ENCODE results near the gene TRPV3. TPM values are rescaled to one million over a fixed set of nuclear protein-coding genes. Genes with fewer than 3 reads are reported as not detected.

TRPV3 gene
- total RNA-seq: 1 to 10 TPM; 2.0 to 2.6 TPM

DNA sequence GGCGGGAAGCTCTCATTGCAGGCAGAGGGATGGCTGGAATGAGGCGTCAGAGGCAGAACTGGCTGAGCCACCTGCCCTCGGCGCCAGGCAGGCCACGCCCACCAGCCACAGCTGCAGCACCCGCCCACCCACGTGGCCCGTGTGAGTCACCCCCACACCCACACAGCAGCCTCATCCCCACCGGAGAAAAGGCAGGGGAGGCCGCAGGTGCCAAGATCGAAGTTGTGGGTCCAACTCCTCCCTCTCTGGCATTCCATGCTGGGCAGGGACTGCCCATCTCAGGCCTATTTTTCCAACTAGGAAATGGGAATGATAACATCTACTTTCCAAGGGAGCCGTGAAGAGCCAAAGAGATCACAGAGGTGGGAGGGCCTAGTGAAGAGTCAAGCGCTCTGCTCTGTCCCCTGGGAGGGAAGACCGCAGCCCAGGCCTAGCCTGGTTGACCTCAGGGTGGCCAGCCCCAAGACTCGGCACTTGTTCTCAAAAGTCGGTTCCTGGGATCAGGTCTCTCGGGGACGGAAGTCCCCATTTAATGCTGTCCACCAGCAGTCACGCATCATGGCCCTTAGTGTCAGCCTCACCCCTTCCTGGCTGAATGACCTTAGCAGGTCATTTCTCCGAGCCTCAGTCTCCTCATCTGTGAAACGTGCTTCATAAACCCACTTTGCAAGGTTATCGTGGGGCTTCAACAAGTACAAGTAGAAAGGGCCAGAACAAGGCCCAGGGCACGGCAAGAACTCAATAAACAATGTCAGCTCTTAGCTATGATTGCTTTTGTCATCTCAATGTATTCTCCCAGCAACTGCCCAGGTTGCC lies at the start of gene TRPV3:
TRPV3 (minus strand) TSS at position 45 of the 816 bp plus-strand sequence. CDS start 2,962 bp downstream, outside the sequence.
- Mint-ChIP-seq H3K9me3 (no peaks in the 10 kb centered on the region), H3K36me3 (ENCODE audit: insufficient read depth in 2 of 2) (no peaks in the 10 kb centered on the region), H3K4me1 (ENCODE audit: low read depth) (peaks cover 29% of the 10 kb centered on the region), H3K27ac (peak within 1 kb of the TSS; percentile 14), H3K27me3 (ENCODE audit: low read depth) (no peaks in the 10 kb centered on the region), H3K4me3 (peak within 1 kb of the TSS; percentile 20 to 52)
- ATAC-seq (replicated peaks in 1 of 2) (peak; percentile 70 to 73), DNase-seq (peak; percentile 78 to 85)

DNA sequence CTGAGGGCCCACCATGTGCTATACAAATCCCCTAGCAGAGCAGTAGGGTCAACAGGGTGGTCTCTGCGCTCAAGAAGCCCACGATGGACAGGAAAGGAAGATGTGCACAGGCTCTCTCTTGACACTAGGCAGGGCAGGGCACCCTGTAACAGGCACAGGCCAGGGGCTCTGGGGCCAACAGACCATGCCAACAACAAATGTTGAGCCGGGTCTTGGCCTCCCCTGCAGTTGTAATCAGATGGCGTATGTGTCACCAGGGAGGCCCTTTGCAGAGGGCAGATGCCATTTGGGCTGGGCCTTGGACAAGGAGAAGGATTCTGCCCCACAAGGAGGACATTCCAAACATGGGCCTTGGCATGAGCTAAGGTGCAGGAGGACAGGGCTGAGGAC lies 46.3 kb upstream of the TRPV3 start:
- ATAC-seq (replicated peaks in 1 of 2) (no peak), DNase-seq (no peak)
- Mint-ChIP-seq H3K9me3 (no peaks in the 10 kb centered on the region), H3K36me3 (ENCODE audit: insufficient read depth in 2 of 2) (peaks cover 0 to 6% of the 10 kb centered on the region in 2 donors), H3K27me3 (ENCODE audit: low read depth) (no peaks in the 10 kb centered on the region), H3K4me3 (no peak overlapping the region), H3K4me1 (ENCODE audit: low read depth) (no peaks in the 10 kb centered on the region), H3K27ac (no peak overlapping the region)

DNA sequence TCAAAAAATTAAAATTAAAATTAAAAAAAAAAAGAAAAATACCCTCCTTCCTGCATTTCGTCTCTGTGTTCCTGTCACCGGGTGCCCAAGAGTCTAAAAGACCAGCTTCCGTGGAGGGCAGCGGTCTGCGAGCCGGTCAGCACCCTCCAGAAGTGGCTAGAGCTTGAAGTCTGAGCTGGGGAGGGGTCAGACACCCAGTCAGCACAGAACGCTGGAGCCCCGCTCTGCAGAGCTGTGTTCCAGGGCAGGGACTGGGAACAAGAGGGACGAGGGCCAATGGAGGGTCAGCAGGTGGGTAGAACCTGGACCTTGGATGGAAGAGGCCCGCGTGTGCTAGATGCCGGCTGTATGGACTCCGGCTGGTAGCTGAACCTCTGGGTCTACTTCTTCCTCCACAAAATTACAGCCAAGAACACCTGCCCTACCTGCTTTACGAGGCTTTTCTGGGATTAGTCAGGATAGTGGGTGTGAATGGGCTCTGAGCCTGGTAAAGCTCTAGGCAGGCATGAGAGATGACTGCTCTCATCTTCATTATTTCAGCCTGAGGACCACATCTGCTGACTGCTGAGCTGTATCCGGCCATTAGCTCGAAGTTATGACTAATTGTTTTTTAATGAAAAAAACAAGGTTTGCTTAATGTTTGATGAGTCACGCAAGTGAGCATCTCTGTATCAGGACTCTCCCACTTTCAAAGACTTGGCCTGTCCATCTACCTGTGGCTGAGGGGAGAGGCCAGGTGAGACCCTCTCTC lies 45.7 kb upstream of the TRPV3 start:
- Mint-ChIP-seq H3K27ac (no peak overlapping the region), H3K9me3 (no peaks in the 10 kb centered on the region), H3K27me3 (ENCODE audit: low read depth) (no peaks in the 10 kb centered on the region), H3K36me3 (ENCODE audit: insufficient read depth in 2 of 2) (peaks cover 0 to 4% of the 10 kb centered on the region in 2 donors), H3K4me3 (no peak overlapping the region), H3K4me1 (ENCODE audit: low read depth) (no peaks in the 10 kb centered on the region)
- no peak for DNase-seq
- ATAC-seq (replicated peaks in 1 of 2): no peak

DNA sequence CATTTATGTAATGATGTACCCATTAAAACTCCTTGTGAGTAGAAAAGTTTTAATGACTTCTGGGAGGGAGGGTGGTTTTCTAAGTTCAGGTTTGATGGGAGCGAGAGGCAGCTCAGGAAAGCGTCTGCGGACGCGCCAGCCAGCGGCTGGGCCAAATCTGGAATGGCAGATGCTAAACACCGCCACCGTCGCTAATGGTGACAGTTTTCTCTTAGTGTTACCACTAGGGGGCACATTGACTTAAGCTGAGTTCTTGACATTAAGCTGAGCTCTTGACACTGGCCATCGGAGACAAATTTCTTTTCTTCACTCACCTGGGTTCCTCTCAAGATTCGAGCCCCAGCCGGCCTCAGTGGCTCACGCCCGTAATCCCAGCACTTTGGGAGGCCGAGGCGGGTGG lies 44.9 kb upstream of the TRPV3 start:
- Mint-ChIP-seq H3K27me3 (ENCODE audit: low read depth) (no peaks in the 10 kb centered on the region), H3K36me3 (ENCODE audit: insufficient read depth in 2 of 2) (peaks cover 0 to 1% of the 10 kb centered on the region in 2 donors), H3K9me3 (no peaks in the 10 kb centered on the region), H3K27ac (no peak overlapping the region), H3K4me1 (ENCODE audit: low read depth) (no peaks in the 10 kb centered on the region), H3K4me3 (no peak overlapping the region)
- peak in 1 of 2 donors; percentile 31 for DNase-seq
- no peak for ATAC-seq (replicated peaks in 1 of 2)

DNA sequence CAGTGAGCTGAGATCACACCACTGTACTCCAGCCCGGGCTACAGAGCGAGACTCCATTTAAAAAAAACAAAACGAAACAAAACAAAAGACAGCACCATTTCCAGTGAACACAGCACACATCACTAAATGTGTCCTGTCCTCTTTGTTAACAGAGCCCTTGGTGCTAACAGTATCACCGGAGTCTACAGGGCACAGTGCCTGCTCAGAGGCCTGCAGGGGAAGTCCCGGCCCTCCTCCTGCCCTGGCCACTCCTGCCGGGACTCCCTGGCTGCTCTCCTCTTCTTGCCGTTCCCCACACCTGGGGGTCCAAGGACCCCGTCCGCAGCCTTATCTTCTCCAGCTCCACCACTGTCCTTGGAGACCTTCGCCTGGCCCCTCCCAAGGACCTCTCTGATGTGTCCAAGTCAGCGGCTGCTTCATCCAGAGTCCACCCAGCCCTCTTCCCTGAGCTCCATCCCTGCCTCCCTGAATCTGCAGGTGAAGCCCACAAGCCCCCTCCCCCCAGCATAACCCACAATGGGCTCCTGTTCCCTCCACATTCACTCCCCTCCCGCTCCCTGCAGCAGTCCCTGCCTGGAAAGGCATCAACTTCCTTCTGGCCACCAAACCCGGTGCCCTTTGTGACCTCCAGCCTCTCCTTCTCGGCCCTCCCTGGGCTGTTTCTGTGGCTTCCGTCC lies 43.1 kb upstream of the TRPV3 start:
- Mint-ChIP-seq H3K27ac (no peak overlapping the region), H3K36me3 (ENCODE audit: insufficient read depth in 2 of 2) (no peaks in the 10 kb centered on the region), H3K9me3 (no peaks in the 10 kb centered on the region), H3K4me3 (no peak overlapping the region), H3K27me3 (ENCODE audit: low read depth) (no peaks in the 10 kb centered on the region), H3K4me1 (ENCODE audit: low read depth) (no peaks in the 10 kb centered on the region)
- no peak for ATAC-seq (replicated peaks in 1 of 2)
- DNase-seq: no peak

DNA sequence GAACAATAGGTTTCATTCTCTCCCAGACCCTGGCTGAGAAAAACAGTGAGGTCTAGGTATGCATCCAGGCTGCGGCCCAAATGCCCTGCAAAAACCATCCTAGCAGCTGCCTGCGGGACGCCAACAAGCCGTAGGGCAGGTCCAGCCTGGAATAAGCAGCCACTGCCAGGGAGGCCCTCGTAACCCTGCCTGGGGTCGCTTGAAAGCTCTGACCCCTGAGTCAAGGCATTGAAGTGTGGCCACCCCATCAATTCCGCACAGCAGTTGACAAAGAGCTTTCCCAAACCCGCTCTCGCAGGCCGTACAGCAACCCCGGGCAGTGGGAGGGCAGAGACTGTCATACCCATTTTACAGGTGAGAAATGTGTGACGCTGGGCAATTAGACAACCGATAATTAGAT lies 40.5 kb upstream of the TRPV3 start:
- Mint-ChIP-seq H3K9me3 (no peaks in the 10 kb centered on the region), H3K27me3 (ENCODE audit: low read depth) (no peaks in the 10 kb centered on the region), H3K4me3 (no peak overlapping the region), H3K36me3 (ENCODE audit: insufficient read depth in 2 of 2) (no peaks in the 10 kb centered on the region), H3K4me1 (ENCODE audit: low read depth) (no peaks in the 10 kb centered on the region), H3K27ac (no peak overlapping the region)
- DNase-seq (no peak), ATAC-seq (replicated peaks in 1 of 2) (no peak)

DNA sequence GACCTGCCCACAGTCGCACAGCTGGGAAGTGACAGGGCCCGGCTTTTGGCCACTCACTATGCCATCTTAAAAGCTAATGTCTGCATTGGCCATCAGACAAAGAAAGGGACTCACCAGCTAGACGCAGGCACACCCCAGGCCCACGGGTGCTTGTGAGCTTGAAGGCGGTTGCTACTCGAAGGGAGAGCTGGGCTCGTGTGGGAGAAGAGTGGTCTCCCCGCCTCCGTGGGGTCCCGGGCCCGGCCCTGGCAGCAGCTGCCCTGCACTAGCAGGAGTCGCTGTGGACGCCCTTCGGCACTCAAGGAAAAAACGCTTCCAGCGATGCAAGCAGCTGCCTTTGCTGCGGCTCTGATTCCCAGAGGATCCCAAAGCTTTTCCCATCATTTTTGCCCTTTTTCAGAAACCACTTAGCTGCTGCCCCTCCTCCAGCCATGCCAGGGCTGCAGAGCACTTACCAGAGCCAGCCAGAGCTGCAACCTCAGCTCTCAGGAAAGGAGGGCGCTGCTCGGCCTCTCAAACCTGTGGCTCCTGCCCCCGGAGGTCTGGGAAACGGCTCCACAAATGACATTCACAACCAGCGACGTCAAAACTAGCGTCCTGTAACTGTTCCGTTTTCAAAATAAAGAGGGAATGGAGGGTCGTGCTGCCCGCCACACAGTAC lies 39.3 kb upstream of the TRPV3 start:
- H3K4me3 Mint-ChIP-seq: no peak overlapping the region
- no peaks in the 10 kb centered on the region for H3K4me1 Mint-ChIP-seq (ENCODE audit: low read depth)
- ATAC-seq (replicated peaks in 1 of 2): no peak
- no peak for DNase-seq
- no peaks in the 10 kb centered on the region for H3K36me3 Mint-ChIP-seq (ENCODE audit: insufficient read depth in 2 of 2)
- no peaks in the 10 kb centered on the region for H3K9me3 Mint-ChIP-seq
- H3K27me3 Mint-ChIP-seq (ENCODE audit: low read depth): no peaks in the 10 kb centered on the region
- no peak overlapping the region for H3K27ac Mint-ChIP-seq

DNA sequence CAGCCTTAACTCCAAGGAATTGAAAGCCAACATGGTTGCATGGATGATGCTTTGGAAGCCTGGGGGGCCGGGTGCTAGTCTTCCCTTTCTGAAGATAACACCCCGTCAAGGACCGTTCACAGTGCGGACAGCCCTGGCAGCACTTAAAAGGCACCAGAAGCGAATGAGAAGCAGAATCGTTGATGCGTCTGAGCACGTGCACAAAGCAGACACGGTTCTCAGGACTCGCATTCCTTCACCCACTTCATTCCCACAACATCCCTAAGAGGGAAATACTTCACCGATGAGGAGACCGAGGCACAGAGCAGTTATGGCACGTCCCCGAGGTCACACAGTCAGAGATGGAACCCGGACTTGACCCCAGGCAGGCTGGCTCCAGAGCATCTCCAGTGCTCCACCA lies 37.4 kb upstream of the TRPV3 start:
- no peak for ATAC-seq (replicated peaks in 1 of 2)
- H3K4me1 Mint-ChIP-seq (ENCODE audit: low read depth): no peaks in the 10 kb centered on the region
- H3K36me3 Mint-ChIP-seq (ENCODE audit: insufficient read depth in 2 of 2): no peaks in the 10 kb centered on the region

DNA sequence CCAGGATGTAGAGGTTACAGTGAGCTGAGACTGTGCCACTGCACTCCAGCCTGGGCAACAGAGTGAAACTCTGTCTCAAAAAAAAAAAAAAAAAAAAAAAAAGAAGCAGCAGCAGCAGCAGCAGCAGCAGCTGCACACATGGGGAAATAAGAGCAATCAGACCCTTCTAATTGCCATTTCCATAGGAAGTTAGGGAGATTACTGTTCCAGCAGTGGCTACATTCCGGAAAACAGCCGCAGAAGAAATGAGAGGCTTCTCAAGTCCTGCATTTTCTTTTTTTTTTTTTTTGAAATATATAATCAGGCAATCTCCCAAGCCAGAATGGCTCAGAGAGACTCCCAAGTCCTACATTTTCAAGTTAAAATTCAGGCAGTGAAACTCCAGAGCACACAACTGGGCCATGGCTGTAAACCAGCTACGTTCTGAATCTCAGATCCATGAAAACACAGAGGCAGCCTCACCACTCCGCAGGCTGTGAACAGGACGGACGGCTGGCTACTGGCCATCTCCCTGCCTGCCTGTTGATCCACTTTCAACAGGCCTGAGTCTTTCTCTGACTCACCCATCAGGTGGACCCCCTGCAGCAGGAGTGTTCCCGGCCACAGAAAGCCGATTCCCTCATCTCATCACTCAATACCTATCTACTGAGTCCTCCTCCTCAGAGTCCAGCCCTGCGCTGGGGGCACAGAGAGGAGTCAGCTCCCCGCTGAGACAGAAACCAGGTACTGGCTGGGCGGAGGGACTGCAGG lies 36.6 kb upstream of the TRPV3 start:
- no peaks in the 10 kb centered on the region for H3K4me1 Mint-ChIP-seq (ENCODE audit: low read depth)
- DNase-seq (no peak), ATAC-seq (replicated peaks in 1 of 2) (no peak)
- no peaks in the 10 kb centered on the region for H3K27me3 Mint-ChIP-seq (ENCODE audit: low read depth)
- no peak overlapping the region for H3K4me3 Mint-ChIP-seq
- no peaks in the 10 kb centered on the region for H3K9me3 Mint-ChIP-seq
- H3K36me3 Mint-ChIP-seq (ENCODE audit: insufficient read depth in 2 of 2): no peaks in the 10 kb centered on the region
- no peak overlapping the region for H3K27ac Mint-ChIP-seq

More for the DNA sequence above, 37.4 kb upstream of the TRPV3 start:
- Mint-ChIP-seq H3K9me3 (no peaks in the 10 kb centered on the region), H3K4me3 (no peak overlapping the region), H3K27me3 (ENCODE audit: low read depth) (no peaks in the 10 kb centered on the region), H3K27ac (no peak overlapping the region)
- no peak for DNase-seq

DNA sequence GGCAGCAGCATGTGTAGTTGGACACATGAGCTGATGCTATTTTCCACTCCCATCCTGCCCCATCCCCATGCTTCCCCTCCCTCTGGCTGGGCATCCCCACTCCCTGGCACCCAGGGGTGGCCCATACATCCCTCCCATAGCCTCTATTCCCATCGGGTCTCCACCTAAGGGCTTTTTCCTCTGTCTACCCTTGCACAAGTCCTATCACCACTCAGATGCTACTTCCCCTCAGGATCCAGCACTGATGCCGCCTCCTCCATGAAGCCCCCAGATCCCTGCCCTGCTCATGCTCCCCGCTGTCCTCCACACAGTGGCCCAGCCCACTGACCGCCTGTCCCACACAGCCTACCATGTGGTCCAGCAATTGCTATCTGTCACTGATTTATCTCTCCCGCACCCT lies 35.8 kb upstream of the TRPV3 start:
- no peak for ATAC-seq (replicated peaks in 1 of 2)
- DNase-seq: no peak
- H3K27ac Mint-ChIP-seq: no peak overlapping the region
- no peaks in the 10 kb centered on the region for H3K36me3 Mint-ChIP-seq (ENCODE audit: insufficient read depth in 2 of 2)
- H3K4me3 Mint-ChIP-seq: no peak overlapping the region
- no peaks in the 10 kb centered on the region for H3K27me3 Mint-ChIP-seq (ENCODE audit: low read depth)
- H3K9me3 Mint-ChIP-seq: no peaks in the 10 kb centered on the region
- no peaks in the 10 kb centered on the region for H3K4me1 Mint-ChIP-seq (ENCODE audit: low read depth)

DNA sequence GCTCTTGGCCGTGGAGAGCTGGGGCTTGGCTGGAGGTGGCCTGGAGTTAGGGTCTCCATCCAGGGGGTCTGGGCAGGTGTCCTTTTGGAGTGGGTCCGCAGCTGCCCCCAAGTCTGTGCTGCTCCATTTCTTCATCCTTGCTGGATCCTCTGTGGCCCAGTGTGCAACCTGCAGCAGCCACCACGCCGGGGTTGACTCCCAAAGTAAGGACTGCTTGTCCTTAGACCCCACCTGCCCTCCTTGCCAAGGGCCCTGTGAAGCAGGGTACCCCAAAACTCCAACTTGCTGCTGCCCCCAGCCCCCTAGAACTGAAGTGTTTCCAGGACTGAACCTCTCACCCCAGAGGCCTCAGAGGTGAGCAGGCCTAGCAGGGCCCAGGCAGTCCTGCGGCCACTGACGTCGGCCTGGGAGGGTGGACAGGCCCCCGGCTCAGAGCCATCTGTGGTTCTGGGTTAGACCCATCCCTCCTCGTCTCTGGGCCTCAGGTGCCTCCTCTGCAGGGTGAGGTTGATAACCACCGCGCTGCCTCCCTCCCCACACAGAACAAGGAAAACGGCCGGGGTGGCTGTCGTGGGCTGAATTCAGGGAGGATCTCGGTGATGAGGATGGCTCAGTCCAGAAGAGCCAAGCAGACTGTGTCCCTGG lies 34.7 kb upstream of the TRPV3 start:
- no peaks in the 10 kb centered on the region for H3K27me3 Mint-ChIP-seq (ENCODE audit: low read depth)
- DNase-seq: no peak

DNA sequence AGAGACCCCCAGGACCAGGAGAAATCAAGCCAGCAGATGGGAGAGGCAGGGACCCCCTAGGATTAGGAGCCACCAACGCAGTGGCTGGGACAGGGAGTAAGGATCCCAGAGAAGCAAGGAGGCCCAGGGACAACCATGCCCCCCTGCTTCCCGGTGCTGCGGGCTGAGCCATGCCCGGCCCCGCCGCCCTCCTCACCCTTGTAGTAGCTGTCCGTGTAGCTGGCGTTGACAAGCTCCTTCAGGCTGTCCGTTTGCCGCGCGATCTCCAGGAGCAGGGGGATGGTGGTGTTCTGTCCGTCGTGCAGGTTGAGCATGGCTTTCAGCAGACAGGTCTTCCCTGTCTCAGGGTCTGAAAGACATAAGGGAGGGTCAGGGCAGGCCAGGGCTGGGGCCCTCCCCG lies 33.2 kb upstream of the TRPV3 start:
- ATAC-seq (replicated peaks in 1 of 2) (no peak), DNase-seq (no peak)
- H3K27ac Mint-ChIP-seq: no peak overlapping the region
- H3K9me3 Mint-ChIP-seq: no peaks in the 10 kb centered on the region
- no peaks in the 10 kb centered on the region for H3K36me3 Mint-ChIP-seq (ENCODE audit: insufficient read depth in 2 of 2)
- no peaks in the 10 kb centered on the region for H3K4me1 Mint-ChIP-seq (ENCODE audit: low read depth)
- H3K4me3 Mint-ChIP-seq: no peak overlapping the region
- no peaks in the 10 kb centered on the region for H3K27me3 Mint-ChIP-seq (ENCODE audit: low read depth)

More for the DNA sequence above, 34.7 kb upstream of the TRPV3 start:
- Mint-ChIP-seq H3K9me3 (no peaks in the 10 kb centered on the region), H3K36me3 (ENCODE audit: insufficient read depth in 2 of 2) (no peaks in the 10 kb centered on the region), H3K4me1 (ENCODE audit: low read depth) (no peaks in the 10 kb centered on the region), H3K4me3 (no peak overlapping the region), H3K27ac (no peak overlapping the region)
- no peak for ATAC-seq (replicated peaks in 1 of 2)
